GM12891 (cell line): Measurements from ENCODE around the gene OR4D5. TPM values are rescaled to one million over a fixed set of nuclear protein-coding genes. Genes with fewer than 3 reads are reported as not detected.

Experiments
- DNase-seq: peaks from one replicate; pipeline ENCODE4 v3.0.0; 2011; ENCODE audit warnings: low spot score; ENCODE audit not compliant: insufficient read length
- FAIRE-seq: peaks from 2 replicates; lab custom pipeline; 2011; peaks lifted over from hg19 to GRCh38; lab: Jason Lieb, UNC
- PAX5 ChIP-seq: IDR thresholded peaks from 2 replicates; pipeline ENCODE4 v1.6.1; 2011; ENCODE audit warnings: low read length, moderate library complexity, mild to moderate bottlenecking; ENCODE audit not compliant: insufficient read depth, severe bottlenecking
- POLR2A ChIP-seq: IDR thresholded peaks from 2 replicates; pipeline ENCODE4 v1.6.1; 2011; ENCODE audit warnings: low read depth, low read length, control low read depth
- POLR2AphosphoS5 ChIP-seq: IDR thresholded peaks from 2 replicates; pipeline ENCODE4 v1.6.1; 2011; ENCODE audit warnings: low read depth, low read length, control low read depth
- POU2F2 ChIP-seq: IDR thresholded peaks from 2 replicates; pipeline ENCODE4 v1.6.1; 2011; ENCODE audit warnings: low read depth, mild to moderate bottlenecking, control low read depth, low read length, moderate library complexity
- SPI1 ChIP-seq: IDR thresholded peaks from 2 replicates; pipeline ENCODE4 v1.6.1; 2011; ENCODE audit warnings: low read depth, low read length, control low read depth
- TAF1 ChIP-seq: IDR thresholded peaks from 2 replicates; pipeline ENCODE4 v1.6.1; 2011; ENCODE audit warnings: low read depth, low read length, control low read depth
- polyA plus RNA-seq: library from polyadenylated mRNA; unstranded; fragments of >200 nt; gene quantifications from one replicate; pipeline ENCODE4 v1.2.1, GENCODE V29; 2012; ENCODE audit warnings: low read depth, missing spikeins, inconsistent platforms; ENCODE audit not compliant: missing spikeins

The OR4D5 gene
- not detected for polyA plus RNA-seq

GRCh38 chr11:123939317-123939716, at the start of gene OR4D5:
TSS of gene OR4D5 (plus strand) at chr11:123939617. CDS start at chr11:123939617, 0 bp downstream.
- FAIRE-seq (no peak), DNase-seq (no peak)
- TF ChIP-seq PAX5 (no peak), POLR2AphosphoS5 (no peak), POLR2A (no peak), TAF1 (no peak), SPI1 (no peak), POU2F2 (no peak)

GRCh38 chr11:123892031-123892430, 47.4 kb upstream of the OR4D5 start:
- FAIRE-seq: no peak
- TF ChIP-seq TAF1 (no peak), POU2F2 (no peak), SPI1 (no peak), POLR2A (no peak)
- no peak for DNase-seq

GRCh38 chr11:123899792-123900191, 39.6 kb upstream of the OR4D5 start:
- DNase-seq (no peak), FAIRE-seq (no peak)
- TF ChIP-seq POLR2AphosphoS5: no peak
- no peak for TF ChIP-seq TAF1
- no peak for TF ChIP-seq PAX5
- no peak for TF ChIP-seq POU2F2
- TF ChIP-seq SPI1: no peak
- TF ChIP-seq POLR2A: no peak

- no peak for TF ChIP-seq POLR2A
- no peak for TF ChIP-seq TAF1
- TF ChIP-seq PAX5: no peak
- TF ChIP-seq POLR2AphosphoS5: no peak
- TF ChIP-seq SPI1: no peak
- TF ChIP-seq POU2F2: no peak
- DNase-seq: no peak
- no peak for FAIRE-seq
These were observed 37.5 kb upstream of the OR4D5 start, which contains the start of gene OR8D4 for GRCh38 chr11:123901867-123902266. TSS of gene OR8D4 (plus strand) at chr11:123902167. CDS start at chr11:123906432, 4,265 bp downstream.

- TF ChIP-seq POLR2AphosphoS5 (no peak), SPI1 (no peak), PAX5 (no peak), POLR2A (no peak), POU2F2 (no peak), TAF1 (no peak)
- FAIRE-seq (peak; percentile 54), DNase-seq (no peak)
These were observed 35.5 kb upstream of the OR4D5 start for GRCh38 chr11:123903932-123904331.

- FAIRE-seq (no peak), DNase-seq (no peak)
- TF ChIP-seq POU2F2: no peak
- TF ChIP-seq PAX5: no peak
- no peak for TF ChIP-seq SPI1
These were observed 34.5 kb upstream of the OR4D5 start for GRCh38 chr11:123904932-123905331.

GRCh38 chr11:123905826-123906225, 33.6 kb upstream of the OR4D5 start:
- DNase-seq (no peak), FAIRE-seq (no peak)
- TF ChIP-seq POLR2A (no peak), TAF1 (no peak), PAX5 (no peak), POU2F2 (no peak), POLR2AphosphoS5 (no peak), SPI1 (no peak)

- DNase-seq (no peak), FAIRE-seq (no peak)
- TF ChIP-seq POLR2A (no peak), PAX5 (no peak), SPI1 (no peak), TAF1 (no peak), POLR2AphosphoS5 (no peak)
These were observed 18.5 kb upstream of the OR4D5 start for GRCh38 chr11:123920943-123921342.

GRCh38 chr11:123924027-123924426, 15.4 kb upstream of the OR4D5 start:
- TF ChIP-seq PAX5 (no peak), POLR2AphosphoS5 (no peak), POLR2A (no peak), POU2F2 (no peak)
- DNase-seq (no peak), FAIRE-seq (no peak)

GRCh38 chr11:123942413-123942812, 3.0 kb downstream of the OR4D5 start:
- DNase-seq: no peak
- FAIRE-seq: no peak
- no peak for TF ChIP-seq POLR2AphosphoS5
- no peak for TF ChIP-seq TAF1
- no peak for TF ChIP-seq POLR2A
- no peak for TF ChIP-seq POU2F2
- no peak for TF ChIP-seq SPI1
- TF ChIP-seq PAX5: no peak

- FAIRE-seq (no peak), DNase-seq (no peak)
- no peak for TF ChIP-seq TAF1
- no peak for TF ChIP-seq POLR2A
- no peak for TF ChIP-seq PAX5
- no peak for TF ChIP-seq POLR2AphosphoS5
- no peak for TF ChIP-seq POU2F2
- TF ChIP-seq SPI1: no peak
These were observed 4.3 kb downstream of the OR4D5 start, which contains the start of gene OR6T1 for GRCh38 chr11:123943738-123944137. TSS of gene OR6T1 (minus strand) at chr11:123943838. CDS start at chr11:123943838, 0 bp downstream.
